GM12865 (cell line): ENCODE results near the gene PPEF1.

ENCODE experiments used
- DNase-seq: peaks from one replicate; pipeline ENCODE4 v3.0.0; 2010; ENCODE audit warnings: low read depth
- H3K4me3 ChIP-seq: 2 replicates; pipeline ENCODE4 v1.5.1; 2011; ENCODE audit warnings: mild to moderate bottlenecking, low read depth, low read length, control low read depth
- TF ChIP-seq, protein P1 (sequence below): IDR thresholded peaks from 2 replicates; pipeline ENCODE4 v1.5.1; 2011; ENCODE audit warnings: low read length, control low read depth, low read depth, inconsistent platforms; ENCODE audit not compliant: insufficient read depth; ENCODE audit errors: missing control alignments

PPEF1 gene

DNA sequence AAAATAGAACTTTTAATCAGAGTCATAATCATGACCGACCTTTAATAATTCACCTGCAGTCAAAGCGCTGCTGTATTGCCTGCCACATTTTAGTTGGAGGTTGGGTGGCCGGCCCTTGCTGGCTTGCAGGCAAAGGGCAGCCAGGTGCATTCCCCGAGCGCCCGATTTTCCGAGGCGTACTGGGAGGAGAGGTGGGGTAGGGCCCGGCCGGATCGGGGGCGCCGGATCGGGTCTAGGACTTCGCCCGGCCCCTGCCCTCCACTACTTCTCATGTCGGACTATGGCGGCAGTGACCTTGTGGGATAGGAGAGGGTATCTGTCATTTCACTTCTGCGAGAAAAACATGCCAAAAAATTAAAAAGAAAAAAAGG is 33.0 kb upstream of the PPEF1 start:
- peak overlapping the region; percentile 55 for H3K4me3 ChIP-seq
- TF ChIP-seq, protein P1, sequence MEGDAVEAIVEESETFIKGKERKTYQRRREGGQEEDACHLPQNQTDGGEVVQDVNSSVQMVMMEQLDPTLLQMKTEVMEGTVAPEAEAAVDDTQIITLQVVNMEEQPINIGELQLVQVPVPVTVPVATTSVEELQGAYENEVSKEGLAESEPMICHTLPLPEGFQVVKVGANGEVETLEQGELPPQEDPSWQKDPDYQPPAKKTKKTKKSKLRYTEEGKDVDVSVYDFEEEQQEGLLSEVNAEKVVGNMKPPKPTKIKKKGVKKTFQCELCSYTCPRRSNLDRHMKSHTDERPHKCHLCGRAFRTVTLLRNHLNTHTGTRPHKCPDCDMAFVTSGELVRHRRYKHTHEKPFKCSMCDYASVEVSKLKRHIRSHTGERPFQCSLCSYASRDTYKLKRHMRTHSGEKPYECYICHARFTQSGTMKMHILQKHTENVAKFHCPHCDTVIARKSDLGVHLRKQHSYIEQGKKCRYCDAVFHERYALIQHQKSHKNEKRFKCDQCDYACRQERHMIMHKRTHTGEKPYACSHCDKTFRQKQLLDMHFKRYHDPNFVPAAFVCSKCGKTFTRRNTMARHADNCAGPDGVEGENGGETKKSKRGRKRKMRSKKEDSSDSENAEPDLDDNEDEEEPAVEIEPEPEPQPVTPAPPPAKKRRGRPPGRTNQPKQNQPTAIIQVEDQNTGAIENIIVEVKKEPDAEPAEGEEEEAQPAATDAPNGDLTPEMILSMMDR: no peak
- no peak for DNase-seq

DNA sequence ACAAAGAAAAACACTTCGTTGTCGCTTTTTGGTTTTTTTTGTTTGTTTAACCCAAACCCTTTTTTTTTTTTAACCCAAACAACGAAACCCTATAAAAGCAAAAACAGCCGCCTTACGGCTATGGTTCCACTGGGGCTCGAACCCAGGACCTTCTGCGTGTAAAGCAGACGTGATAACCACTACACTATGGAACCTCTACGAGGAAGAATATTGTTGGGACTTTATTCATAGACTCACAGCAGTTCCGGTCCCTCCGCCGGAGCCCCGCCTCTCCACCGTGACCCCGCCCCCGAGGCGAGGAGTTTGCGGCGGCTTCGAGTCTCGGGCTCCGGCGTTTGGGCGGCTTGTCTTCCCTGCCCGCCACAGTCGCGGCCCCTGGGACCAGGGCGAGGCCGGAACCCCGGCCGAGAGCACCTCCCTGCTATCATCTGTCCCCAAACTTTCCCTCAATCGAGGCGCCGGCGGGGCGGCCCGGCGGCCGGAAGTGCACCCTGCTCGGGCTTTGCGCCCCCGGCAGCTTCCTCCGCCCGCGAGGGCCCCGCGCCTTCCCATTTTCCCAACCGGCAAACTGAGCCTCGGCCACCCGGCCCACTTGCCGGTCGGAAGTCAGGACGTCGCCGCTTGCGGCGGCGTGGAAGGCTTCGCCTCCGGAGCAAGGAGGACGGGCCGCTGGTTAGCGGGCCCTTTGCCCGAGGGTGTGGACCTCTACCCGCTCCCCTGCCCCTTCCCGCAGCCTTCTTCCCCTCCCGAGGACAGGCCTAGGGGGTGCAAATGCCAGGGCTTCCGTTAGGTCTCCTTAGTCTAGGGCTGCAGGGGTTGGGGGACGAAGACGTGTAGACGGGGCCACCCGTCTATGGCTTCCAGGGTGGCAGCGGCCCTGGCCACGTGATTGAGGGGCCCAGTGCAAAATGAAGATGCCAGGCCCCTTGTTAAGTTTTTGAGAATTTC is 32.4 kb upstream of the PPEF1 start:
- TF ChIP-seq, protein P1: no peak
- H3K4me3 ChIP-seq: peak overlapping the region; percentile 55
- peak; percentile 91 for DNase-seq

DNA sequence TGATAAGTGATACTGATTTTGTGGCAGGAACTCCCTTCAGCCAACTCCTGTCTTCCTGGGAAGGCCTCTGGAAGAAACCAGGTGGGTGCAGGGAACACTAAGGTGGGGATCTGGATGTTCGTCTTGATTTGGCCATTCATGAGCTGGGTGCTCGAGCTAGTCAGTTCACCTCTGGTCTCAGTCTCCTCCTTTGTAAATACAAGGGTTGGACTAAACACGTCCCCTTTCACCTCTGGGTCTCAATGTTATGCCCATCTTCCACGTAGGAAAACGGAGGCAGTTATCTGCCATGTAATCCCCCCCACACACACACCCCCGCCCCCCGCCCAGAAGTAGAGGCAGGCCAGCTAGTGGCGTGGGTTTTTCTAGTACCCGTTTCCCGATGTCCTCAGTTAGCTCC is 31.4 kb upstream of the PPEF1 start:
- DNase-seq: no peak
- peak overlapping the region; percentile 51 for H3K4me3 ChIP-seq
- TF ChIP-seq, protein P1: no peak

DNA sequence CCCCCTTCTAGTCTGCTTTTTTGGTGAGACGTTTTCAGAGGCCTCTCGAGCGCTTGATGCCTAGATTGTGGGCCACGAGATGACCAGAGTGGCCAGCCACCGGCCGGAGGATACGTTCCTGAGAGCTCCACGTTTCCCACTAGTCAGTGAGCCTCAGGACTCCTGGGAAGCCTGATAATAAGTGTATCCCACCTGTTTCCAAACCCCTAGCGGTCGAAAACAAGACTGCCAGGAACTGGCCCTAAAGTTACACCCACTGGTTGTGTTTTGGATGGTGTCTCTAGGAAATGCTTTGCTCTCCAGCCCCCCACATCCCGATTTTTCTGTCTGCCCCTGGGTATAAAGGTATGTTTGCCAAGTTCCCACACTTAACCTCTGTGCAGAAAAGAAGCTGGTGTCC is 31.0 kb upstream of the PPEF1 start:
- no peak overlapping the region for H3K4me3 ChIP-seq
- DNase-seq: no peak
- TF ChIP-seq, protein P1: no peak

DNA sequence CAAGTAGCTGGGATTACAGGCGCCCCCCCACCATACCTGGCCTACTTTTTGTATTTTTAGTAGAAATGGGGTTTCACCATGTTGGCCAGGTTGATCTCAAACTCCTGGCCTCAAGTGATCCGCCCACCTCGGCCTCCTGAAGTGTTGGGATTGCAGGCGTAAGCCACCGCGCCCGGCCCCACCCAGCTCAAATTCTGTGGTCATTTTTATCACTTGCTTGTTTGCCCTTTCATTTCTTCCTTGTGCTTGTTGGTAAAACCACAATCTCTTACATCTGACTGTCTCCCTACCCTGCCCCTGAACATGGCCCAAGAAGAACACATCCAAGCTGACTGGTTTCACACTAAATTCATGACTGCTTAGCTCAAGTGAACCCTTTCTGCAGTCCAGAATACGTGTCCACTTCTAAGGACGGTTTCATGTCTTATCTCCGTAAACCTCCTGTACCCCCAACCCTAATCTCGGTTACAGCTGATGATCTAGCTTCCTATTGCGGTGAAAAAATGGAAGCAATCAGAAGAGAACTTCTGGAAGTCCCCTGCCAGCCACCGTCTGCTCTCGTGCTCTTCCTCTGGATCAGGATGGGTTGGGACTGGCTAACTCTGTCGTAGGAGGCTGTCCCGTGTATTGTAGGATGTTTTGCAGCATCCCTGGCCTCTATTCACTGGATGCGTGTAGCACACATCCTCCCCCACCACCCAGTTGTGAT is 30.1 kb upstream of the PPEF1 start:
- no peak for DNase-seq
- H3K4me3 ChIP-seq: no peak overlapping the region
- TF ChIP-seq, protein P1: no peak

DNA sequence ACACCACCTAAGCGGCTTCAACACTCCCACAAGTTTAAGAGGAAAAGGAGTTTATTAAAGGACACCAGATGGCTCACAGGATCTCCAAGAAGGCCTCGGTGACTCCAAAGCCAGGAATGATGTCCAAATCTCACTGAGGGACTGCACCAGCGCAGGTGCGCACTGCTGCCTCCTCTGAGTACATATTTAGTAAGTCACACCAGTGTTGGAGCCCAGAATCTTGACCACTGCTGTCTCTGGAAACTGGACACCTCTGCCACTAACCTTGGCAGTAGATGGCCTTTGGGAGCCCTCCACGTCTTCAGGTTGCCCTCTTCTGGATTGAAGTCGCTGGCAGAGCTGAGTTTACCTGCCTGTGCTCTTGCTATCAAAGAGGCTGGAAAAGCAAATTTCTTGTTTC is 25.4 kb upstream of the PPEF1 start:
- no peak overlapping the region for H3K4me3 ChIP-seq
- TF ChIP-seq, protein P1: no peak

More for the DNA sequence above, 25.4 kb upstream of the PPEF1 start:
- no peak for DNase-seq
